ENCODE data around the gene FGF19.
"Not testable (repeated sequence)": the region's sequence is repeated elsewhere in the genome, so short reads cannot be mapped to it uniquely, and the experiment has no call there.

The FGF19 gene

DNA sequence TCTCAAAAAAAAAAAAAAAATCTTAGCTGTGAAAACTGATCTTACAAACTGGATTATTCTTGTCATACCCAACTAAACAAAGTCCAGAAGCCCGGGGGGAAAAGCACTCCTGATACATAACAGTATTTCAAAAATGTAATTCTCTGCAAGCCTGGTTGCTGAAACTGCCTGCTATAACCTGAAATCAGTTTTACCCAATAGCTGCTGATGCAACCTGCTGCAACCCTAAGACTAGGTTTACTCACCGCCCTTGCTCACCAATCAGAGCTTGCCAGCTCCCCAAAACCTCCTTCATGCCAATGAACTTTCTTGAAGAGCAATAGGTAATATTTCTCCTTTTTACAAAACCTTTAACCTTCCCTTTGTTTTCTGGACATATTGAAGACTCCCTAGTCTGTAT lies 12.4 kb downstream of the FGF19 start:
- no peak overlapping the region for H2BK12ac ChIP-seq (ENCODE audit: low read length)
- no peak overlapping the region for H3K4me2 ChIP-seq (ENCODE audit: insufficient read depth, low read length, poor library complexity, severe bottlenecking)
- H4K91ac ChIP-seq (ENCODE audit: low read depth, low read length, poor library complexity): no peak overlapping the region
- no peaks in the 10 kb centered on the region for H3K9me3 ChIP-seq (replicated peaks in 1 of 2; ENCODE audit: control insufficient read depth in 2 of 2, insufficient read depth in 1 of 2, low read depth in 1 of 2, low read length in 2 of 2)
- no peaks in the 10 kb centered on the region for H3K4me1 ChIP-seq (ENCODE audit: control insufficient read depth in 2 of 2, insufficient read depth in 1 of 2, low read depth in 1 of 2, low read length in 2 of 2)
- H3K27me3 ChIP-seq (ENCODE audit: control insufficient read depth in 3 of 3, insufficient read depth in 3 of 3, low read depth in 1 of 3, low read length in 3 of 3): peaks cover 0 to 5% (median 0%) of the 10 kb centered on the region in 3 experiments
- no peaks in the 10 kb centered on the region for H3K36me3 ChIP-seq (replicated peaks in 1 of 2; ENCODE audit: control insufficient read depth in 2 of 2, insufficient read depth in 2 of 2, low read length in 2 of 2)
- no peak overlapping the region for H2BK5ac ChIP-seq (ENCODE audit: low read length)
- no peak overlapping the region for H2BK15ac ChIP-seq (ENCODE audit: low read length)
- no peak overlapping the region for H4K8ac ChIP-seq (ENCODE audit: low read depth, low read length)
- H3K27ac ChIP-seq (replicated peaks; ENCODE audit: low read length): no peak overlapping the region
- no peak overlapping the region for H3K14ac ChIP-seq (ENCODE audit: low read length)
- H2AK5ac ChIP-seq (ENCODE audit: low read depth, low read length): no peak overlapping the region
- no peak overlapping the region for H2AFZ ChIP-seq (ENCODE audit: low read length)
- H3K18ac ChIP-seq (ENCODE audit: low read length): no peak overlapping the region
- H2BK120ac ChIP-seq (ENCODE audit: low read depth, low read length): no peak overlapping the region
- no peak overlapping the region for H3K9ac ChIP-seq (ENCODE audit: low read depth, low read length, poor library complexity)
- no peak overlapping the region for H3K4ac ChIP-seq (ENCODE audit: low read length)
- DNase-seq (ENCODE audit: low spot score): no peak
- no peak overlapping the region for H3K23ac ChIP-seq (ENCODE audit: low read depth, low read length, poor library complexity)
- H3K79me1 ChIP-seq (ENCODE audit: low read depth, low read length): no peaks in the 10 kb centered on the region
- H3K4me3 ChIP-seq (ENCODE audit: low read length in 2 of 2): no peak overlapping the region
- no CpG with 5 or more reads among the region's 2 CpGs for WGBS, 2 donors (ENCODE audit: extremely low coverage in 2 of 2, insufficient read length in 2 of 2, insufficient replicate concordance in 1 of 2)

DNA sequence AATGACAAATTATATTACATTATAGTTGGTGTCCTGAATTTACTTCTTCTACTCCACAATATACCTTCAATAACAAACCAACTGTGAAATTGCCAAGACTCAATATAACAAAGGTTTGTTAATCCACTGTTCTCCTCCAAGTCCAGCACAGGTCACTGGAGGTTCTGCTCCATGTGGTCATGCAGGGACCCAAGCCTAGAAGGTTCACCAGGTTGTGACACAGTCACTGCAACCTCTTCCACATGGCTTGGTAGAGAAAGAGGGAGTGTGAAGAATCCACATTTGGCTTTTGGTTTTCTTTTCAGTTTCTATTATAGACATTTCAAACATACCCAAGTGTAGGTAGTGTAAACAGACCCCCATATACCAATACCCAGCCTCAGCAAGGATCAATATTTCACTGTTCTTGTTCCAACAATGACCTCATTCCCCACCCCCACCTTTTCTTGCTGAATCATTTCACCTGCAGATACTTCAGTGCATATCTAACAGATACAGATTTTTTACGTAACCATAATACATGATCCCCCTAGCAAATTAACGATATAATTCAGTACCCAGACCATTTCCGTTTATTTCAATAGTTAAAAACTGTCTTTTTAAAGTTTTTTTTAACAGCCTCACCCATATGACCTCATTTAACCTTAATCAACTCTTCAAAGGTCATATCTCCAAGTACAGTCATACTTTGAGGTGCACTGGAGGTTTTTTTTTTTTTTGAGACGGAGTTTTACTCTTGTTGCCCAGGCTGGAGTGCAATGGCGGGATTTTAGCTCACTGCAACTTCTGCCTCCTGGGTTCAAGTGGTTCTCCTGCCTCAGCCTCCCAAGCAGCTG lies 14.1 kb downstream of the FGF19 start:
- H3K27me3 ChIP-seq (ENCODE audit: control insufficient read depth in 3 of 3, insufficient read depth in 3 of 3, low read depth in 1 of 3, low read length in 3 of 3): peaks cover 0 to 5% (median 5%) of the 10 kb centered on the region in 3 experiments
- no peak overlapping the region for H3K4ac ChIP-seq (ENCODE audit: low read length)
- no peak overlapping the region for H2AK5ac ChIP-seq (ENCODE audit: low read depth, low read length)
- WGBS, 2 donors (ENCODE audit: extremely low coverage in 2 of 2, insufficient read length in 2 of 2, insufficient replicate concordance in 1 of 2): no CpG with 5 or more reads among the region's 5 CpGs
- no peak overlapping the region for H3K27ac ChIP-seq (replicated peaks; ENCODE audit: low read length)
- no peak overlapping the region for H2AFZ ChIP-seq (ENCODE audit: low read length)
- no peaks in the 10 kb centered on the region for H3K36me3 ChIP-seq (replicated peaks in 1 of 2; ENCODE audit: control insufficient read depth in 2 of 2, insufficient read depth in 2 of 2, low read length in 2 of 2)
- no peak for DNase-seq (ENCODE audit: low spot score)
- H4K8ac ChIP-seq (ENCODE audit: low read depth, low read length): no peak overlapping the region
- H3K4me2 ChIP-seq (ENCODE audit: insufficient read depth, low read length, poor library complexity, severe bottlenecking): no peak overlapping the region
- H3K4me3 ChIP-seq (ENCODE audit: low read length in 2 of 2): no peak overlapping the region
- H2BK15ac ChIP-seq (ENCODE audit: low read length): no peak overlapping the region
- H2BK12ac ChIP-seq (ENCODE audit: low read length): no peak overlapping the region
- H2BK5ac ChIP-seq (ENCODE audit: low read length): no peak overlapping the region
- H4K91ac ChIP-seq (ENCODE audit: low read depth, low read length, poor library complexity): no peak overlapping the region
- H3K9me3 ChIP-seq (replicated peaks in 1 of 2; ENCODE audit: control insufficient read depth in 2 of 2, insufficient read depth in 1 of 2, low read depth in 1 of 2, low read length in 2 of 2): no peaks in the 10 kb centered on the region
- H3K4me1 ChIP-seq (ENCODE audit: control insufficient read depth in 2 of 2, insufficient read depth in 1 of 2, low read depth in 1 of 2, low read length in 2 of 2): no peaks in the 10 kb centered on the region
- H2BK120ac ChIP-seq (ENCODE audit: low read depth, low read length): no peak overlapping the region
- no peak overlapping the region for H3K9ac ChIP-seq (ENCODE audit: low read depth, low read length, poor library complexity)
- no peak overlapping the region for H3K18ac ChIP-seq (ENCODE audit: low read length)
- H3K23ac ChIP-seq (ENCODE audit: low read depth, low read length, poor library complexity): no peak overlapping the region
- H3K79me1 ChIP-seq (ENCODE audit: low read depth, low read length): no peaks in the 10 kb centered on the region
- H3K14ac ChIP-seq (ENCODE audit: low read length): no peak overlapping the region

DNA sequence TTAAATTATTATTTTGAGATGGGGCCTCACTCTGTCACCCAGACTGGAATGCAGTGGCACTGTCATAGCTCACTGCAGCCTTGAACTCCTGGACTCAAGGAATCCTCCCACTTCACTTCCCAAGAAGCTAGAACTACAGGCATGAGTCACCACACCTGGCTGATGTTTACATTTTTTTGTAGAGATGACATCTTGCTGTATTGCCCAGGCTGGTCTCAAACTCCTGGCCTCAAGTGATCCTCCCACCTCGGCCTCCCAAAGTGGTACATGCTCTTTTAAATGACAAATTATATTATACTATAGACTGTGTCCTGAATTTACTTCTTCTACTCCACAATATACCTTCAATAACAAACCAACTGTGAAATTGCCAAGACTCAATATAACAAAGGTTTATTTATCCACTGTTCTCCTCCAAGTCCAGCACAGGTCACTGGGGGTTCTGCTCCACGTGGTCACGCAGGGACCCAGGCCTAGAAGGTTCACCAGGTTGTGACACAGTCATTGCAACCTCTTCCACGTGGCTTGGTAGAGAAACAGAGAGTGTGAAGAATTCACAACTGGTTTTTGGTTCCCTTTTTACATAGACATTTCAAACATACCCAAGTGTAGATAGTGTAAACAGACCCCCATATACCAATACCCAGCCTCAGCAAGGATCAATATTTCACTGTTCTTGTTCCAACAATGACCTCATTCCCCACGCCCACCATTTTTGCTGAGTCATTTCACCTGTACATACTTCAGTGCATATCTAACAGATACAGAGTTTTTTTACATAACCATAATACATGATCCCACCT lies 15.7 kb downstream of the FGF19 start:
- not testable (repeated sequence) for H3K9ac ChIP-seq (ENCODE audit: low read depth, low read length, poor library complexity); H2AK5ac ChIP-seq (ENCODE audit: low read depth, low read length); H2BK5ac ChIP-seq (ENCODE audit: low read length); H3K36me3 ChIP-seq (replicated peaks in 1 of 2; ENCODE audit: control insufficient read depth in 2 of 2, insufficient read depth in 2 of 2, low read length in 2 of 2); H2AFZ ChIP-seq (ENCODE audit: low read length); H2BK120ac ChIP-seq (ENCODE audit: low read depth, low read length); H3K18ac ChIP-seq (ENCODE audit: low read length); DNase-seq (ENCODE audit: low spot score); H4K91ac ChIP-seq (ENCODE audit: low read depth, low read length, poor library complexity); H3K4me3 ChIP-seq (ENCODE audit: low read length in 2 of 2); H3K14ac ChIP-seq (ENCODE audit: low read length); H3K27me3 ChIP-seq (ENCODE audit: control insufficient read depth in 3 of 3, insufficient read depth in 3 of 3, low read depth in 1 of 3, low read length in 3 of 3); H4K8ac ChIP-seq (ENCODE audit: low read depth, low read length); H3K4ac ChIP-seq (ENCODE audit: low read length); H3K4me1 ChIP-seq (ENCODE audit: control insufficient read depth in 2 of 2, insufficient read depth in 1 of 2, low read depth in 1 of 2, low read length in 2 of 2); H3K27ac ChIP-seq (replicated peaks; ENCODE audit: low read length); H3K23ac ChIP-seq (ENCODE audit: low read depth, low read length, poor library complexity); H2BK12ac ChIP-seq (ENCODE audit: low read length); H3K79me1 ChIP-seq (ENCODE audit: low read depth, low read length); H3K9me3 ChIP-seq (replicated peaks in 1 of 2; ENCODE audit: control insufficient read depth in 2 of 2, insufficient read depth in 1 of 2, low read depth in 1 of 2, low read length in 2 of 2); H3K4me2 ChIP-seq (ENCODE audit: insufficient read depth, low read length, poor library complexity, severe bottlenecking); H2BK15ac ChIP-seq (ENCODE audit: low read length)
- no CpG with 5 or more reads among the region's 5 CpGs for WGBS, 2 donors (ENCODE audit: extremely low coverage in 2 of 2, insufficient read length in 2 of 2, insufficient replicate concordance in 1 of 2)

DNA sequence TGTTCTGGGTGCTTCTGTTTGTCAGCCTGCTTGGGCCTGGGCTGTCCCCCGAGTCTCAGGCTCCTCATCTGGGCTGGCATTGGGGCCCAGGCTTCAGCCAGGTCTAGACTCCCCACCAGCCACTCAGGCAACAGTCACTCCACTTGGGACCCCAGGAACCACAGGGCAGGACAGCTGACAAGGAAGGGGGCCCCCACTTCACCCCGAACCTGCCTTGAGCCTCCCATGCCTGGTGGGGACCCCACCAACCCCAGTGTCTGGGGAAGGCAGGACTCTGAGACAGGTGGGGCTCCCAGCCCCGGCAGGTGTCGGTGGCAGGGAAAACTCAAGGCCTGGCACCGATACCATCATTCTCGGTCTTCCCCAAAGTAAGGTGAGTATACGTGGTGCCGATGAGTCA lies 17.0 kb downstream of the FGF19 start:
- Histone ChIP-seq H3K36me3 (replicated peaks in 1 of 2; ENCODE audit: control insufficient read depth in 2 of 2, insufficient read depth in 2 of 2, low read length in 2 of 2) (no peaks in the 10 kb centered on the region), H3K14ac (ENCODE audit: low read length) (no peak overlapping the region), H3K23ac (ENCODE audit: low read depth, low read length, poor library complexity) (no peak overlapping the region), H2BK12ac (ENCODE audit: low read length) (no peak overlapping the region), H2BK120ac (ENCODE audit: low read depth, low read length) (no peak overlapping the region), H3K4me2 (ENCODE audit: insufficient read depth, low read length, poor library complexity, severe bottlenecking) (no peak overlapping the region), H2BK5ac (ENCODE audit: low read length) (peak overlapping the region; percentile 80), H3K4me1 (ENCODE audit: control insufficient read depth in 2 of 2, insufficient read depth in 1 of 2, low read depth in 1 of 2, low read length in 2 of 2) (no peaks in the 10 kb centered on the region), H3K79me1 (ENCODE audit: low read depth, low read length) (no peaks in the 10 kb centered on the region), H2BK15ac (ENCODE audit: low read length) (peak overlapping the region; percentile 64), H3K9ac (ENCODE audit: low read depth, low read length, poor library complexity) (no peak overlapping the region), H3K27me3 (ENCODE audit: control insufficient read depth in 3 of 3, insufficient read depth in 3 of 3, low read depth in 1 of 3, low read length in 3 of 3) (peaks cover 0 to 10% (median 5%) of the 10 kb centered on the region in 3 experiments), H3K4ac (ENCODE audit: low read length) (no peak overlapping the region), H3K27ac (replicated peaks; ENCODE audit: low read length) (no peak overlapping the region), H3K4me3 (ENCODE audit: low read length in 2 of 2) (no peak overlapping the region), H4K8ac (ENCODE audit: low read depth, low read length) (no peak overlapping the region), H3K18ac (ENCODE audit: low read length) (no peak overlapping the region), H3K9me3 (replicated peaks in 1 of 2; ENCODE audit: control insufficient read depth in 2 of 2, insufficient read depth in 1 of 2, low read depth in 1 of 2, low read length in 2 of 2) (no peaks in the 10 kb centered on the region), H2AK5ac (ENCODE audit: low read depth, low read length) (no peak overlapping the region), H4K91ac (ENCODE audit: low read depth, low read length, poor library complexity) (no peak overlapping the region), H2AFZ (ENCODE audit: low read length) (no peak overlapping the region)
- no peak for DNase-seq (ENCODE audit: low spot score)
- no CpG with 5 or more reads among the region's 8 CpGs for WGBS, 2 donors (ENCODE audit: extremely low coverage in 2 of 2, insufficient read length in 2 of 2, insufficient replicate concordance in 1 of 2)

Data from neuronal stem cell (in vitro differentiated cells).